ENCODE results near the gene PINK1.

The PINK1 gene

DNA sequence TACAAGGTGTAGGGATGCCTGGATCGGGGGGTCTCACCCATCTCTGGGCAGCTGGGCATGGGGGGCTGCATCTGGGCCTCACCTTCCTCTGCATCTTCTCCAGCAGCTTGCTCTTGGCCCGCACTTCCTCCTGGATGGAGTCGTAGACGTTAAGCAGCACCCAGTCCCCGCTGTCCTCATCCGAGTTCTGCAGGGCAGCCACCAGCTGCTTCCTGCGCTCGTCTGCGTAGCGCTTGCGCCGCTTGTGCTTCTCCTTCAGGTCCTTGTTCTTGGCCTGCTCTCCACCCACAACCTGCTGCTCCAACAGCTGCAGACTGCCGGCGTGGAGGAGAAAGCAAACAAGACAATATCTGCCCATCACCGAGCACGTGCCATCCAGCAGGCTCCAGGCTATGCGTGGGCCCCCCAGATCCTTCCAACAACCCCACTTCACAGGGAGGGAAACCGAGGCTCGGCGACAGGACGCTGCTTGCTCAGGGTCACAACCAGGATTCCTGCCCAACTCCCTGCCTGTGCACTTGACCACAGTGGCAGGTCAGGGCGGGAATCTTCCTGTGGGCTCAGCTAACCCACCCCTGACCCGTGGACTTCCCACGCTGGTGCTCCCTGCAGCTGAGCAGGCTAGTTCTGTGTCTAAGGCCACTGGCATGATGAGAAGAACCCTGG, 49.4 kb downstream of the PINK1 start:
- DNase-seq: no peak

GRCh38 chr1:20683614-20684013, 50.4 kb downstream of the PINK1 start:
- no peak for DNase-seq

DNA sequence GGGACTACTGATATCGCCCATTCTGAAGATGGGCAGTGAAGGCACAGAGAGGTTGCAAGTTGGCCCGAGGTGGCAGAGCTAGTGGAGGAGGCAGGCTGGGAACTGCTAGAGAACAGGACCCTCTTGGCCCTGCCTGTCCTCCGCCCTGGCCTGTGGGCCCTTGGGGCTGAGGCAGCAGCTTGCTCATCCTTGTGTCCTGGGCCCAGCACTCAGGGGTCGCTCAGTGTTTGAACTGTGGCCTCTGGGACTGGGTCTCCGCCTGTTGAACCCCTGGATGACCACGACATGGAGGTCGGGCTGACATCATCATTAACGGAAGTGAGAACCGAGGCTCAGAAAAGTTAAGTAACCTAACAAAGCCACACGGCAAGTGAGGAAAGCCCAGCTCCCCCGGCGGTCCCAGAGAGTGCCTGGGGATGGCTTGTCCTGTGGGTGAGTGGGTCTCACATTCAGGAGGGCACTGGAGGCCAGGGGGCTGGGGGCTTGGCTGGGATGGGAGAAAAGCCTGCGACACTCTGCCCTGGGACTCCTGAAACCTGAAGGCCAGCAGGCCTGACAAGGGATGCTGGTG, 50.9 kb downstream of the PINK1 start:
- DNase-seq: no peak

- DNase-seq: no peak
Measured at GRCh38 chr1:20684651-20685050, 51.4 kb downstream of the PINK1 start.

DNA sequence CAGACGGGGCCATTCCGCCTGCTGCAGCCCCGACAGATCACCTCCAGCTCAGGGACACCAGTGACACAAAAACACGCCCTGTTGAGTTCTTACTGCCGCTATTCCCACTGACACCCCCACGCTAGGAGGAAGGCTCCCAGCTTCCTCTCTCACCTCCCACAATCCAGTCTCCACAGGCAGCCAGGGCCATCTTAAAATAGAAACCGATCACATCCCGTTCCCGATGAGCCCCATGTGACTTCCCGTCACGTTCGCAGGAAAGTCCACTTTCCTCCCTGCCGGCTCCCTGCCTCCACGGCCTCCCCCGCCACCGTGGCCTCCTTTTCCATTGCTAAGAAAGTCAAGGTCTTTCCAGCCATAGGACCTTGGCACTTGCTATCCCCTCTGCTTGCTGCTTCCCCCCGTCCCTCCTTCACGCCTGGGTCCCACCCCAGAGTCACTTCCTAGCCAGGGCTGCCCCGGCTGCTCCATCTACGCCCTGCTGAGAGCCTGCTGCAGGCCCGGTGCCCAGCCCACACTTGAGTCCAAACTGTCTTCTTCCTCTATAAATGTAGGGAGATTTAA, 51.9 kb downstream of the PINK1 start:
- no peak for DNase-seq

- DNase-seq: no peak
Measured at GRCh38 chr1:20685741-20686140, 52.5 kb downstream of the PINK1 start.

GRCh38 chr1:20686883-20687725, 53.8 kb downstream of the PINK1 start:
- DNase-seq: no peak

DNA sequence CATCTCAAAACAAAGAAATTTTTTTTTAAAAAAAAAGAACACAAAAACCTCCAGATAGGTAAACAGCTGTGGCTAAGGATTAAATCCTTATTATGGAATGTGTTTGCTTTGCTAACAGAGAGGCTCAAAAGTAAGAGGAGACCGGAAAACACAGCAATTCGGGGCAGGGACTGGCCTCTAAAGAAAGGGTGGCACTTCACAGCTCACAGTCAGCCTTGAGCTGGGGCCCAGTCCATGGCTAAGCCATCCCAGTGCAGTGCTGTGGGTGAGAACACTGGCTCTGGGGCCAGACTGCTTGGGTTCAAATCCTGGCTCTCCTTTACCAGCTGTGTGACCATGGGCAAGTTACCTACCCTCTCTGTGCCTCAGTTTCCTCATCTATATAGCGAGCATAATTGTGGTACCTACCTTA, 56.4 kb downstream of the PINK1 start:
- no peak for DNase-seq

- DNase-seq: no peak
Measured at GRCh38 chr1:20691872-20692271, 58.6 kb downstream of the PINK1 start.

- no peak for DNase-seq
Measured at GRCh38 chr1:20693623-20694022, 60.4 kb downstream of the PINK1 start.

- no peak for DNase-seq
Measured at GRCh38 chr1:20695515-20695914, 62.3 kb downstream of the PINK1 start.

DNA sequence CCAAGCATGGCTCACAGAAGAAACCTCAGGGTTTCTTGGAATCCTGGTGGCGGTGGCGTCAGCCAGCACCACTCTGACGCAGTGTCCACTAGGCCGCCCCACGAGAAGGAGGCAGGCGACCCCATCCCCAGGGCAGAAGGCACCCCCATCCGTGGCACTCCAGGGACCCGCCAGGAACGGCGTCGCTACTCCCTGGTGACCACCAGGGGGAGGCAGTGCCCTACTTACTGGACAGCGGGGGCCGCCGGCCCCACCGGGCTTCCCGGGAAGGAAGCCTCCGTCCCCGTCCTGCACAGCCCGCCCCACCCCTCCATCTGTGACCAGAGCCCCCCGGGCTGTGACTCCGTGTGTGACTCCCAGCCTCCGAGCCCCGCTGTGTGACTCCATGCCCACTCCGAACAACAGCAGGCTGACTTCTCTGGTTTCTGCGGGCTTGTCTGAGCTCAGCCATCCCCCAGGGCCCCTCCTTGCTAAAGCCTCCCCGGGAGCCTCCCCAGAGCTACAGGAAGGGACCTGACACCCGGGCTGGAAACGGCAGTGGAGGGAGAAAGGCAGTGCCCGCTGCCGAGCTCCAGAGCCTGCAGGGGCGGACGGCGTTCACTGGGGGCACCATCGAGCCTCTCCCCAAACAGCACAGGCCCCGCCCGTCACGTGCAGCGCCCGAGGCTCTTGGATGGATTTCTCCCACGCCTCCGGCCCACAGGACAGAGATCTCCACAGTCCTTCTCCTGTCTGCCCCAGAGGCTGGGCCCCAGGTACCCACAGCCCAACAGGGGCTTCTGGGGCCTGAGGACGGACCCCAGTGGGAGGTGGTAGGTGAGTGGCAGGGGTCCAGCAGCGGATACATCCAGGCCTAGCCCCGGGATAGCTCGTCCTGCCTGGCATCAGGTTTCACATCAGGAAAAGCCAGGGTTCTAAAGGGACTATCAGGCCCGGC, 63.4 kb downstream of the PINK1 start:
- peak; percentile 68 to 75 for DNase-seq

GRCh38 chr1:20697563-20697962, 64.3 kb downstream of the PINK1 start:
- no peak for DNase-seq

GRCh38 chr1:20698195-20698910, 65.1 kb downstream of the PINK1 start:
- DNase-seq: no peak

- DNase-seq: no peak
Measured at GRCh38 chr1:20699558-20699957, 66.3 kb downstream of the PINK1 start.

DNA sequence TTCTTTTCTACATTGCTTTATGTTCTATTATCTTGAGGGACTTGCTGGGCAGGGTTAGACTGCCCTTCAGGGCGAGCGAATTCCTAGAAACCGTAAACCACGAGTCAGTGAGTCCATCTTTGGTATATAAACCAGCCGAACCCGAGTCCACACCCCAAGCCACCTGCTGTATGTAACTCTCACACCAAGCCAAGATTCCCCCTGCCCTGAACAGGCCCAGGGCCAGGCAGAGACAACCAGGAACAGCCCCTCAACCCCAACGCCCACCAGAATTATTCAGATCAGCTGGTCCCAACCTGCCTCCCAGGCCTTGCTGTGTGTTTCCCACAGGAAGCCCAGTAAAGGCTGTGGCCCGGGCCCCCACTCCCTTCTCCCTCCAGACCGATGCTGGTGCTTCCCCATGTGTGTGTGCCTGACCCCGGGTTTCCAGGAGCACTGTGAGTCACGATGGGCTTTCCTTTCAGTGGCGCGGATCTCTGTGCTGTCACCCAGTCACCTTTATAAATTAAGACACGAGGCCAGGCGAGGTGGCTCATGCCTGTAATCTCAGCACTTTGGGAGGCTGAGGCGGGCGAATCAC, 67.5 kb downstream of the PINK1 start:
- no peak for DNase-seq

All from CD4-positive, alpha-beta T cell treated with Interleukin-4 for 1 hour (primary cell).